Hepatocyte (in vitro differentiated cells): ENCODE results near the gene RNF11.

ENCODE experiments used
- EZH2 ChIP-seq: fragments of 200-600 bp; sonication (generic); IDR thresholded peaks from 2 replicates; pipeline ENCODE4 v1.6.1; 2016; ENCODE audit warnings: antibody characterized with exemption, mild to moderate bottlenecking, borderline replicate concordance
- TF ChIP-seq, protein P1 (sequence below): fragments of 200-600 bp; sonication (generic); IDR thresholded peaks from 2 replicates; pipeline ENCODE4 v1.5.1; 2016; ENCODE audit warnings: antibody characterized with exemption, mild to moderate bottlenecking; ENCODE audit not compliant: poor library complexity

DNA sequence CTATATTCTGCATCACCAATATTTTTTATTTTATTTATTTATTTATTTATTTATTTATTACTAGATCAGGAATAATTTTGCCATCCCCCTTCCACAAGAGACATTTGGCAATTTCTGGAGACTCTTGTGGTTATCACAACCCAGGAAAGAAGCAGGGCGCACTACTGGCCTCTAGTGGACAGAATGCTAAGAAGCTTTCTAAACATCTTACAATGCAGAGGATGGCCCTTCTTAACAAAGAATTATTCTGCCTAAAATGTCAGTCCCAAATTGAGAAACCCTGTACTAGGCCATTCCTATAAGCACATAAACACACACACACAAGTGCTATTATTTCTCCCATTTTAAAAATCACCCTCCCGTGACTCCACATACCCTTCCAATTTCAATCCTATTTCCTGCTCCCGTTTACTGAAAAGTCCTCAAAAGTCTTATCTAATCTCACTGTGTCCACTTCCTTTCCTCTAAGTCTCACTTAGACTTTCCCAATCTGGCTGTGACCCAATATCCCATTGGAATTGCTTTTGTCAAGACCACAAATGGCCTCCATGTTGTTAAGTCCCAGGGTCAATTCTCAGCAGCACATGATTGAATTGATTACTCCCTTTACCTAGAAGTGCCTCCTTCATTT, 43.7 kb upstream of the RNF11 start:
- TF ChIP-seq, protein P1, sequence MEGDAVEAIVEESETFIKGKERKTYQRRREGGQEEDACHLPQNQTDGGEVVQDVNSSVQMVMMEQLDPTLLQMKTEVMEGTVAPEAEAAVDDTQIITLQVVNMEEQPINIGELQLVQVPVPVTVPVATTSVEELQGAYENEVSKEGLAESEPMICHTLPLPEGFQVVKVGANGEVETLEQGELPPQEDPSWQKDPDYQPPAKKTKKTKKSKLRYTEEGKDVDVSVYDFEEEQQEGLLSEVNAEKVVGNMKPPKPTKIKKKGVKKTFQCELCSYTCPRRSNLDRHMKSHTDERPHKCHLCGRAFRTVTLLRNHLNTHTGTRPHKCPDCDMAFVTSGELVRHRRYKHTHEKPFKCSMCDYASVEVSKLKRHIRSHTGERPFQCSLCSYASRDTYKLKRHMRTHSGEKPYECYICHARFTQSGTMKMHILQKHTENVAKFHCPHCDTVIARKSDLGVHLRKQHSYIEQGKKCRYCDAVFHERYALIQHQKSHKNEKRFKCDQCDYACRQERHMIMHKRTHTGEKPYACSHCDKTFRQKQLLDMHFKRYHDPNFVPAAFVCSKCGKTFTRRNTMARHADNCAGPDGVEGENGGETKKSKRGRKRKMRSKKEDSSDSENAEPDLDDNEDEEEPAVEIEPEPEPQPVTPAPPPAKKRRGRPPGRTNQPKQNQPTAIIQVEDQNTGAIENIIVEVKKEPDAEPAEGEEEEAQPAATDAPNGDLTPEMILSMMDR = peak; percentile 88
- no peak for TF ChIP-seq EZH2
